Gastroesophageal sphincter (tissue), 3 donors: ENCODE data around the gene B3GAT1.

Experiments
- POLR2A ChIP-seq, 2 donors: fragments of 450-650 bp; IDR thresholded peaks; one replicate each; pipeline ENCODE4 v1.6.1; 2017; ENCODE audit warnings: antibody characterized with exemption in 2 of 2, mild to moderate bottlenecking in 2 of 2, moderate library complexity in 1 of 2
- POLR2AphosphoS5 ChIP-seq: sonication (generic); formaldehyde crosslinking; IDR thresholded peaks from one replicate; pipeline ENCODE4 v1.6.1; 2017; ENCODE audit warnings: antibody characterized with exemption
- TF ChIP-seq, protein P1 (sequence below), 4 experiments: fragments of 200-600 bp in 2 of 4; fragments of 450-650 bp in 2 of 4; sonication (generic) in 1 of 4; IDR thresholded peaks; one replicate each; pipeline ENCODE4 v1.5.1; 2017 to 2019; ENCODE audit warnings: antibody characterized with exemption in 4 of 4, mild to moderate bottlenecking in 2 of 4, moderate library complexity in 2 of 4

GRCh38 chr11:134443246-134443645 is 31.2 kb upstream of the B3GAT1 start:
- TF ChIP-seq, protein P1, sequence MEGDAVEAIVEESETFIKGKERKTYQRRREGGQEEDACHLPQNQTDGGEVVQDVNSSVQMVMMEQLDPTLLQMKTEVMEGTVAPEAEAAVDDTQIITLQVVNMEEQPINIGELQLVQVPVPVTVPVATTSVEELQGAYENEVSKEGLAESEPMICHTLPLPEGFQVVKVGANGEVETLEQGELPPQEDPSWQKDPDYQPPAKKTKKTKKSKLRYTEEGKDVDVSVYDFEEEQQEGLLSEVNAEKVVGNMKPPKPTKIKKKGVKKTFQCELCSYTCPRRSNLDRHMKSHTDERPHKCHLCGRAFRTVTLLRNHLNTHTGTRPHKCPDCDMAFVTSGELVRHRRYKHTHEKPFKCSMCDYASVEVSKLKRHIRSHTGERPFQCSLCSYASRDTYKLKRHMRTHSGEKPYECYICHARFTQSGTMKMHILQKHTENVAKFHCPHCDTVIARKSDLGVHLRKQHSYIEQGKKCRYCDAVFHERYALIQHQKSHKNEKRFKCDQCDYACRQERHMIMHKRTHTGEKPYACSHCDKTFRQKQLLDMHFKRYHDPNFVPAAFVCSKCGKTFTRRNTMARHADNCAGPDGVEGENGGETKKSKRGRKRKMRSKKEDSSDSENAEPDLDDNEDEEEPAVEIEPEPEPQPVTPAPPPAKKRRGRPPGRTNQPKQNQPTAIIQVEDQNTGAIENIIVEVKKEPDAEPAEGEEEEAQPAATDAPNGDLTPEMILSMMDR (IDR thresholded peaks at IDR 0.05): no peak
- TF ChIP-seq POLR2A (IDR thresholded peaks at IDR 0.05) (no peak), POLR2AphosphoS5 (no peak)
